ENCODE data around the gene TSPAN3. TPM values are rescaled to one million over a fixed set of nuclear protein-coding genes. Genes with fewer than 3 reads are reported as not detected.

Gene TSPAN3
- total RNA-seq, 4 donors from 2014 or later, result 34.0 to 115 (median 93.0) TPM

- Histone ChIP-seq H3K4me1 (no peaks in the 10 kb centered on the region), H3K36me3 (no peaks in the 10 kb centered on the region), H3K27ac (no peak overlapping the region), H3K9me3 (no peaks in the 10 kb centered on the region), H3K27me3 (no peaks in the 10 kb centered on the region), H3K4me3 (no peak overlapping the region)
- DNase-seq (ENCODE audit: low spot score in 2 of 2), result no peak
- no peak for TF ChIP-seq POLR2AphosphoS5 (IDR thresholded peaks at IDR 0.05)
- TF ChIP-seq POLR2A (IDR thresholded peaks at IDR 0.05), result no peak
- TF ChIP-seq EP300 (IDR thresholded peaks at IDR 0.05), result no peak
- no peak for TF ChIP-seq CTCF (IDR thresholded peaks at IDR 0.05)
- 78% methylated on average over 9 of the region's 9 CpGs for WGBS
Measured at GRCh38 chr15:77021088-77021481, 49.8 kb downstream of the TSPAN3 start.

- Histone ChIP-seq H3K4me3 (no peak overlapping the region), H3K9me3 (no peaks in the 10 kb centered on the region), H3K4me1 (no peaks in the 10 kb centered on the region), H3K27ac (no peak overlapping the region), H3K27me3 (no peaks in the 10 kb centered on the region), H3K36me3 (no peaks in the 10 kb centered on the region)
- TF ChIP-seq CTCF (IDR thresholded peaks at IDR 0.05) (no peak), POLR2AphosphoS5 (IDR thresholded peaks at IDR 0.05) (no peak), EP300 (IDR thresholded peaks at IDR 0.05) (no peak), POLR2A (IDR thresholded peaks at IDR 0.05) (no peak)
- no peak for DNase-seq (ENCODE audit: low spot score in 2 of 2)
- 95% methylated on average over 3 of the region's 6 CpGs for WGBS
Measured at GRCh38 chr15:77020348-77021087, 50.4 kb downstream of the TSPAN3 start.

- DNase-seq (ENCODE audit: low spot score in 2 of 2), result no peak
- Histone ChIP-seq H3K27ac (no peak overlapping the region), H3K4me3 (no peak overlapping the region), H3K4me1 (no peaks in the 10 kb centered on the region), H3K27me3 (no peaks in the 10 kb centered on the region), H3K9me3 (no peaks in the 10 kb centered on the region), H3K36me3 (no peaks in the 10 kb centered on the region)
- no peak for TF ChIP-seq CTCF (IDR thresholded peaks at IDR 0.05)
- TF ChIP-seq POLR2A (IDR thresholded peaks at IDR 0.05), result no peak
- no peak for TF ChIP-seq EP300 (IDR thresholded peaks at IDR 0.05)
- no peak for TF ChIP-seq POLR2AphosphoS5 (IDR thresholded peaks at IDR 0.05)
- WGBS, result 63% methylated on average over 12 of the region's 12 CpGs
Measured at GRCh38 chr15:77019521-77020331, 51.2 kb downstream of the TSPAN3 start.

GRCh38 chr15:77018796-77019505 is 52.0 kb downstream of the TSPAN3 start:
- Histone ChIP-seq H3K4me1 (peaks cover 3% of the 10 kb centered on the region), H3K27ac (no peak overlapping the region), H3K36me3 (no peaks in the 10 kb centered on the region), H3K9me3 (no peaks in the 10 kb centered on the region), H3K27me3 (no peaks in the 10 kb centered on the region), H3K4me3 (no peak overlapping the region)
- 90% methylated on average over 8 of the region's 11 CpGs for WGBS
- TF ChIP-seq POLR2A (IDR thresholded peaks at IDR 0.05) (no peak), CTCF (IDR thresholded peaks at IDR 0.05) (no peak), POLR2AphosphoS5 (IDR thresholded peaks at IDR 0.05) (no peak)
- DNase-seq (ENCODE audit: low spot score in 2 of 2), result no peak
